GM19193 (cell line): ENCODE data around the gene BBLN.

Source experiments
- POLR2A ChIP-seq: IDR thresholded peaks from 4 replicates; pipeline ENCODE4 v1.6.1; 2011; ENCODE audit not compliant: insufficient read depth, insufficient read length; ENCODE audit errors: extremely low read depth

BBLN gene

DNA sequence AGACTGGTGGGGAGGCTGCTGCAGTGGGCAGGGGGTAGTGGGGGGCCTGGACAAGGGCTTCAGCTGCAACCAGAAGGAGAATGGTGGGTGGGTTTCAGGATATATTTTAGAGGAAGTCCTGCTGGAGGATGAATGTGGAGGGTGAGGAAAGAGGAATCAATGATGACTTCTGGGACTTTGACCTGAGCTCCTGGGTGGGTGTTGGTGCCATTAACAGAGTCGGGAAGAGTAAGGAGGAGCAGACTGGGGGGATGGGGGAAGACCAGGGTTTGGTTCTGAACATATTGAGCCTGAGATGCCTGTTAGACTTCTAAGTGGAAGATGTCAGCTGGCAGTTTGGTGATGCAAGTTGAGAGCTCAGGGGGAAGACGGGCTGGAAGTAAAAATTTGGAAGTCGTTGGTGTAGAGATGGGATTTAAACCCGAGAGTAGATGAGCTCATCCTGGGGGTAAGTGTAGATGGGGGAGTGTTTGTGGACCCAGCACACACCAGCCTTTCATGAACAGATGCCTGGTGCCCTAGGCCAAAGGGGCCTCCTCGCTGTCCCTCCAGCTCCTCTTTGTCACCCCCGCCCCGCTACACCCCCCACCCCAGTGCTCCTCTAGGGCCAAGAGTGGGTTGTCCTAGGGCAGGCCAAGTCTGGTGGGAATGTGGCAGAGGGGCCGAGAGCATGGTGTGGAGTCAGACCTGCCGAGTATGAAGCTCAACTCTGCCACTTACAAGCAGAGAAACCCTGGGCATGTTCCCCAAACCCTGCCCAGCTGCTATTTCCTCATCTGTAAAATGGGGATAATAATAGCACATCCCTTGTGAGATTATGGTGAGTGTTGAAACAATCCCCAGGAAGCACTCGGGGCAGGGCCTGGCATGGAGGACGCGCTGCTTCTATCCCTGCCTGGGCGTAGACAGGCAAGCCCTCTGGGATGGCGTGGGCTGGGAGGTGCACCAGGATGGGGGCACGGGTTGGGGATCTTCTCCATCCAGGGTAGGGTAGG lies 47.1 kb downstream of the BBLN start:
- no peak for TF ChIP-seq POLR2A

DNA sequence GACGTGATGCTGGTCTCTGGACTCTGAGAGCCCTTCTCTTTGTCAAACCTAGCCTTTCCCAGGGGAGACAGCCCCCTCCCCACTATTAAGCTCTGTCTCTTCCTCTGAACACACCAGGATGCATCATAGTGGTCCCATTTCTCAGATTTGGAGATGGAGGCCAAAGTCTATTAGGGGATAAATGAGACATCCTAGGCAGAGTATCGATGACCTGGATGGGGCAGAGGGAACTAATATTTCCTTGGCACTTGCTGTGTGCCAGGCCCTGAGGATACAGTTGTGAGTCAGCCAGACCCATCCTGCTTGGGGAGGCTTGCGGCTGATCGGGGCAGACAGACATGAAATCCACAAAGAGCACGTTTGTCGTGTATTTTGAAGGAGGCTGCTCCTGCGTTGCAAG lies 48.3 kb downstream of the BBLN start:
- no peak for TF ChIP-seq POLR2A

DNA sequence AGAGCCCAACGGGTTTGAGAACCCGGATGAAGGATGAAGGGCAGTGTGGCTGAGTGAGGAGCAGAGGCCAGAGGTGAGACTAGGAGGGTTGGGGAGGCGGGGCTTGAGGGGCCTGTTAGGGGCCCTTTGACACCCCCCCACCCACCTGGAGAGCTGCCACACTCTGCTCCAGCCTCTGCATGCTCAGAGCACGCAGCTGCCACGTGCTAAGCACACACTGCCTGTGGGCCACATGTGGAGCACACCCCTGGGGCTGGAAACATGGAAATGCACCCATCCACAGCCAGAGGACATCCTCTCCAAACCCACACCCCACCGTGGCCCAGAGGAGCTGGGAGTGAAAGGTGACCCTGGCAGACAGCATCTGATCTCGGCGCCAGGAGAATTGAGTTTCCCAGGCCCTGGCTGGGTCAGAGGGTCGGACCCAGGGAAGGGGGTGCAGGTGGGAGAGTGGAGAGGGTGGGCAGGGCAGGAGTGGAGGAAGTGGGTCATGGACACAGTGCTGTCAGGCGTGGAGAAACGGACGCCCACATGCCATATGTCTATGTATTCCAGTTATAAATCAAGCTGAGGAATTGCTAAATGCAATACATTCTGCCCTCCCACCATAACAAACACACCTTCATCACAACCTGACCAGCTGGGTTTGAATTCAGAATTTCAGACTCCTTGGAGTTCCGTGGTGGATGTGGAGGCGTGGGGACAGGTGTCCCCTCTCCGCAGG lies 49.0 kb downstream of the BBLN start:
- no peak for TF ChIP-seq POLR2A

DNA sequence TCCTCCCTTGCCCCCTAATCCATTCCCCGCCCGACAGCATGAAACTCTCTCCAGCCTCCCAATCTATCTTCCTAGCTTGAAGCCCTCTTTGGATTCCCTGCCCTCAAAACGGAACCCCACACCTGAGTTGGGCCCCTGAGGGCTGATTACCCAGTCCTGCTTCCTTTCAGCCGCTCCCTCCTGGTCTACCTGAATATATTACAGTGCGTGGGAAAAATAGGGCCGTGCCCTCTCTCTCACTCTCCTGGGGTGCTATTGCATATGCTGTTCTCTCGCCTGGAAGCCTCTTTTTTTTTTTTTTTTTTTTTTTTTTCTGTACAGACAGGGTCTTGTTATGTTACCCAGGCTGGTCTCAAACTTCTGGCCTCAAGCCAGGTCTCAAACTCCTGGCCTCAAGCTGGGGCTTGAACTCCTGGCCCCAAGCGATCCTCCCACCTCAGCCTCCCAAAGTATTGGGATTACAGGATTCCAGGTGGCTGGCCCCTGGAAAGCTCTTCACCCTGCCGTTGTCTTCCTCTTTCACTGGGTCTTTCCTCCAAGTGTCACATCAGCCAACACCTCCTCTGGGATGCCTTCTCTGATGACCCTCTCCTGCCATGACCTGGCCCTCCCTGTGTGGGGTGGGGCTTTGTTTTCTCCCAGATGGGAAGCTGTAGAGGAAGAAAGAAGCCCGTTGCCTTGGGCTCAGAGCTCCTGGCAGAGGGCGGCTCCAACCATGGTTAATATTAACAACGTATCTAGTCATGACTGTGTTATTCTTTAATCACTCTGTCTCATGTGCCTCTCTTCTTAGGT lies 51.3 kb downstream of the BBLN start:
- TF ChIP-seq POLR2A, result no peak

DNA sequence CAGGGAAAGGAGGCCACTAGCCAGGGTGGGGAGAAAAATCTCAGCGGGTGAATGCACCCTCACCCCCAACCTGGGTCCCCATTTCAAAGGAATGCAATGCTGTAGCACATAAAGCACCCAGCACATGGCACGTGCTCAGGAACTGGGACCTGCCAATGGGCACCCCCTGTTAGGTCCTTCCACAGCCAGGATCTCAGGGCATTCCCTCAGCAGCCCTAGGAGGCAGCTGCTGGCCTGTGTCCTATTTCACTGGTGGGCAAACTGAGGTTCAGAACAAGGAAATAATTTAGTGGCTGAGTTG lies 51.9 kb downstream of the BBLN start:
- TF ChIP-seq POLR2A, result no peak
